Caco-2 (cell line): ENCODE results near the gene EFNA1. TPM values are rescaled to one million over a fixed set of nuclear protein-coding genes. Genes with fewer than 3 reads are reported as not detected.

ENCODE experiments used
- BruUV-seq: library from RNA; stranded (reverse); fragments of 400-500 nt; replicated peaks from 2 replicates; lab custom pipeline; 2021; lab: Mats Ljungman, UMichigan
- CTCF ChIA-PET: fragments of 300-600 bp; sonication (Branson Sonifier 250); formaldehyde crosslinking; loops from one replicate; lab custom pipeline; 2022; ENCODE audit warnings: antibody characterized with exemption; lab: Charles Lee
- POLR2A ChIA-PET: fragments of 300-600 bp; sonication (Branson Sonifier 250); formaldehyde crosslinking; loops from one replicate; lab custom pipeline; 2022; ENCODE audit warnings: antibody characterized with exemption; lab: Charles Lee
- DNase-seq, 2 experiments: peaks; one replicate each; pipeline versions ENCODE4 v3.0.0 to v3.0.0-alpha.2; 2020 to 2022
- H3K27me3 ChIP-seq: replicated peaks from 2 replicates; pipeline ENCODE4 v1.6.0; 2011; ENCODE audit warnings: low read length; ENCODE audit not compliant: control insufficient read depth, insufficient read depth
- H3K36me3 ChIP-seq: 2 replicates; pipeline ENCODE4 v1.5.1; 2011; ENCODE audit warnings: low read length; ENCODE audit not compliant: control insufficient read depth, insufficient read depth
- H3K4me1 ChIP-seq: fragments of 250-450 bp; sonication (Bioruptor Pico); 2 replicates; pipeline ENCODE4 v1.5.1; 2020; ENCODE audit warnings: mild to moderate bottlenecking
- H3K4me3 ChIP-seq: 2 replicates; pipeline ENCODE4 v1.5.1; 2011; ENCODE audit warnings: low read depth, mild to moderate bottlenecking, control low read depth, low read length
- H3K9me3 ChIP-seq: fragments of 250-450 bp; sonication (Bioruptor Pico); 2 replicates; pipeline ENCODE4 v1.5.1; 2020; ENCODE audit warnings: mild to moderate bottlenecking, moderate library complexity
- H3K27ac Mint-ChIP-seq: one replicate; pipeline ENCODE4 v1.8.0; 2022; ENCODE audit warnings: mixed read lengths; ENCODE audit not compliant: unreplicated experiment
- H3K27me3 Mint-ChIP-seq: one replicate; pipeline ENCODE4 v1.8.0; 2022; ENCODE audit warnings: mixed read lengths; ENCODE audit not compliant: insufficient read depth, unreplicated experiment
- H3K36me3 Mint-ChIP-seq: one replicate; pipeline ENCODE4 v1.8.0; 2022; ENCODE audit warnings: mild to moderate bottlenecking, mixed read lengths; ENCODE audit not compliant: insufficient read depth, unreplicated experiment
- H3K4me1 Mint-ChIP-seq: one replicate; pipeline ENCODE4 v1.8.0; 2022; ENCODE audit warnings: low read depth, mixed read lengths; ENCODE audit not compliant: unreplicated experiment
- H3K4me3 Mint-ChIP-seq: one replicate; pipeline ENCODE4 v1.8.0; 2022; ENCODE audit warnings: mild to moderate bottlenecking, moderate library complexity, mixed read lengths; ENCODE audit not compliant: unreplicated experiment
- H3K9me3 Mint-ChIP-seq: one replicate; pipeline ENCODE4 v1.8.0; 2022; ENCODE audit warnings: mixed read lengths; ENCODE audit not compliant: unreplicated experiment
- CTCF ChIP-seq, 2 experiments: fragments of 200-600 bp in 1 of 2; IDR thresholded peaks; 1 replicate in 1 of 2; 2 replicates in 1 of 2; pipeline versions ENCODE4 v1.5.1 to v1.8.0; 2011 to 2022; ENCODE audit warnings: antibody characterized with exemption in 1 of 2, control low read depth in 1 of 2, inconsistent platforms in 1 of 2, low read depth in 1 of 2, low read length in 1 of 2, mild to moderate bottlenecking in 1 of 2, moderate library complexity in 1 of 2; ENCODE audit not compliant: insufficient read depth in 1 of 2, severe bottlenecking in 1 of 2, unreplicated experiment in 1 of 2
- intact Hi-C: fragments of 100-400 bp; cut with micrococcal nuclease; formaldehyde crosslinking; loops from one replicate; pipeline ENCODE4 v1.10.0; 2022; ENCODE audit not compliant: unreplicated experiment
- total RNA-seq: library from RNA; stranded (reverse); gene quantifications from 2 replicates; pipeline ENCODE4 v1.2.3, GENCODE V29; 2022

Gene EFNA1
- total RNA-seq, 1 experiment from 2014 or later, result 47.9 TPM

- POLR2A ChIA-PET, result interaction anchor here (0.6 to 1.2 kb wide), 4 partner anchors 10 to 45 kb away, joined by 3 to 4 read pairs (median 3); partner anchors contain the start of gene KRTCAP2
- Histone ChIP-seq H3K27me3 (no peaks in the 10 kb centered on the region), H3K36me3 (peaks cover 14% of the 10 kb centered on the region), H3K4me3 (peak overlapping the region; percentile 68), H3K9me3 (no peaks in the 10 kb centered on the region), H3K4me1 (peaks cover 43% of the 10 kb centered on the region)
- no peak for TF ChIP-seq CTCF (IDR thresholded peaks at IDR 0.05; ENCODE audit: insufficient read depth in 1 of 2, low read depth in 1 of 2, low read length in 1 of 2, severe bottlenecking in 1 of 2, unreplicated experiment in 1 of 2)
- Mint-ChIP-seq H3K4me1 (peaks cover 37% of the 10 kb centered on the region), H3K9me3 (no peaks in the 10 kb centered on the region), H3K27ac (peak overlapping the region; percentile 80), H3K4me3 (peak overlapping the region; percentile 89), H3K36me3 (peaks cover 68% of the 10 kb centered on the region), H3K27me3 (no peaks in the 10 kb centered on the region)
- intact Hi-C loops, result no loop called here
- BruUV-seq, result no TSS peak
- CTCF ChIA-PET, result interaction anchor here (1.9 to 3.7 kb wide), 3 partner anchors 37 to 42 kb away, joined by 10 to 16 read pairs (median 11); partner anchors contain the start of gene KRTCAP2
- no peak for DNase-seq
These were observed 2.8 kb downstream of the EFNA1 start for GRCh38 chr1:155130272-155131006.

GRCh38 chr1:155131285-155131684, 3.6 kb downstream of the EFNA1 start:
- DNase-seq, result no peak
- no peaks in the 10 kb centered on the region for H3K9me3 ChIP-seq
- H3K27me3 Mint-ChIP-seq, result no peaks in the 10 kb centered on the region
- H3K36me3 Mint-ChIP-seq, result peaks cover 66% of the 10 kb centered on the region
- no peak overlapping the region for H3K4me3 Mint-ChIP-seq
- ChIA-PET POLR2A (no interaction called here), CTCF (no interaction called here)
- peak overlapping the region; percentile 67 for H3K27ac Mint-ChIP-seq
- peaks cover 14% of the 10 kb centered on the region for H3K36me3 ChIP-seq
- no peaks in the 10 kb centered on the region for H3K27me3 ChIP-seq
- H3K4me1 Mint-ChIP-seq, result peaks cover 32% of the 10 kb centered on the region
- peaks cover 34% of the 10 kb centered on the region for H3K4me1 ChIP-seq
- TF ChIP-seq CTCF (IDR thresholded peaks at IDR 0.05; ENCODE audit: insufficient read depth in 1 of 2, low read depth in 1 of 2, low read length in 1 of 2, severe bottlenecking in 1 of 2, unreplicated experiment in 1 of 2), result no peak
- no peak overlapping the region for H3K4me3 ChIP-seq
- H3K9me3 Mint-ChIP-seq, result no peaks in the 10 kb centered on the region
- no TSS peak for BruUV-seq
- intact Hi-C loops, result no loop called here

GRCh38 chr1:155131856-155132255, 4.2 kb downstream of the EFNA1 start:
- peaks cover 33% of the 10 kb centered on the region for H3K4me1 ChIP-seq
- no peak for TF ChIP-seq CTCF (IDR thresholded peaks at IDR 0.05; ENCODE audit: insufficient read depth in 1 of 2, low read depth in 1 of 2, low read length in 1 of 2, severe bottlenecking in 1 of 2, unreplicated experiment in 1 of 2)
- BruUV-seq, result no TSS peak
- H3K27me3 ChIP-seq, result no peaks in the 10 kb centered on the region
- peaks cover 32% of the 10 kb centered on the region for H3K4me1 Mint-ChIP-seq
- H3K9me3 ChIP-seq, result no peaks in the 10 kb centered on the region
- peaks cover 14% of the 10 kb centered on the region for H3K36me3 ChIP-seq
- no peak overlapping the region for H3K4me3 Mint-ChIP-seq
- H3K9me3 Mint-ChIP-seq, result no peaks in the 10 kb centered on the region
- intact Hi-C loops, result no loop called here
- POLR2A ChIA-PET, result no interaction called here
- H3K27me3 Mint-ChIP-seq, result no peaks in the 10 kb centered on the region
- no peak for DNase-seq
- CTCF ChIA-PET, result no interaction called here
- peak overlapping the region; percentile 67 for H3K27ac Mint-ChIP-seq
- peaks cover 60% of the 10 kb centered on the region for H3K36me3 Mint-ChIP-seq
- H3K4me3 ChIP-seq, result no peak overlapping the region
